Neural progenitor cell (in vitro differentiated cells): ENCODE results near the gene AUTS2. TPM values are rescaled to one million over a fixed set of nuclear protein-coding genes. Genes with fewer than 3 reads are reported as not detected.
A peak's percentile ranks its signal among the peaks of the same experiment; 100 is the strongest.

Experiments
- DNase-seq: peaks from one replicate; pipeline ENCODE4 v3.0.0-alpha.2; 2016; ENCODE audit warnings: low spot score
- H2AFZ ChIP-seq: fragments of 200-600 bp; sonication (generic); replicated peaks from 2 replicates; pipeline ENCODE4 v1.6.1; 2016; ENCODE audit warnings: antibody characterized with exemption
- H3F3A ChIP-seq: fragments of 200-600 bp; sonication (generic); 2 replicates; pipeline ENCODE4 v1.6.1; 2016; ENCODE audit warnings: antibody characterized with exemption, low read depth
- H3K27ac ChIP-seq: fragments of 200-600 bp; sonication (generic); 2 replicates; pipeline ENCODE4 v1.5.1; 2016; ENCODE audit warnings: mild to moderate bottlenecking
- H3K27me3 ChIP-seq: fragments of 200-600 bp; sonication (generic); 2 replicates; pipeline ENCODE4 v1.6.1; 2016; ENCODE audit warnings: mild to moderate bottlenecking, moderate library complexity
- H3K36me3 ChIP-seq: fragments of 200-600 bp; sonication (generic); 2 replicates; pipeline ENCODE4 v1.5.1; 2016
- H3K4me1 ChIP-seq: fragments of 200-600 bp; sonication (generic); 2 replicates; pipeline ENCODE4 v1.6.1; 2016; ENCODE audit warnings: mixed run types
- H3K4me2 ChIP-seq: fragments of 200-600 bp; sonication (generic); 2 replicates; pipeline ENCODE4 v1.6.1; 2016
- H3K4me3 ChIP-seq: fragments of 200-600 bp; sonication (generic); 2 replicates; pipeline ENCODE4 v1.5.1; 2016
- H3K79me2 ChIP-seq: fragments of 200-600 bp; sonication (generic); 2 replicates; pipeline ENCODE4 v1.6.1; 2016; ENCODE audit warnings: low read depth
- H3K9ac ChIP-seq: fragments of 200-600 bp; sonication (generic); 2 replicates; pipeline ENCODE4 v1.6.1; 2016
- H3K9me3 ChIP-seq: fragments of 200-600 bp; sonication (generic); 2 replicates; pipeline ENCODE4 v1.5.1; 2016; ENCODE audit warnings: low read depth
- H4K20me1 ChIP-seq: fragments of 200-600 bp; sonication (generic); 2 replicates; pipeline ENCODE4 v1.6.1; 2016; ENCODE audit warnings: low read depth
- H3K27ac Mint-ChIP-seq: 3 replicates; pipeline ENCODE4 v1.8.0; 2021; ENCODE audit warnings: mixed read lengths
- H3K27me3 Mint-ChIP-seq: 2 replicates; pipeline ENCODE4 v1.8.0; 2022; ENCODE audit warnings: low read depth, mild to moderate bottlenecking, inconsistent platforms, moderate library complexity, mixed read lengths; ENCODE audit not compliant: insufficient read depth
- H3K36me3 Mint-ChIP-seq: 3 replicates; pipeline ENCODE4 v1.8.0; 2021; ENCODE audit warnings: mixed read lengths
- H3K4me1 Mint-ChIP-seq: 3 replicates; pipeline ENCODE4 v1.8.0; 2021; ENCODE audit warnings: mixed read lengths
- H3K4me3 Mint-ChIP-seq: 3 replicates; pipeline ENCODE4 v1.8.0; 2021; ENCODE audit warnings: mild to moderate bottlenecking, moderate library complexity, mixed read lengths
- H3K9me3 Mint-ChIP-seq: 3 replicates; pipeline ENCODE4 v1.8.0; 2020; ENCODE audit warnings: mixed read lengths
- CTCF ChIP-seq: fragments of 200-600 bp; sonication (generic); IDR thresholded peaks from 2 replicates; pipeline ENCODE4 v1.5.1; 2017; ENCODE audit warnings: antibody characterized with exemption, mild to moderate bottlenecking
- EZH2 ChIP-seq: fragments of 200-600 bp; sonication (generic); IDR thresholded peaks from 2 replicates; pipeline ENCODE4 v1.6.1; 2017; ENCODE audit warnings: antibody characterized with exemption, mild to moderate bottlenecking, moderate library complexity
- EZH2phosphoT487 ChIP-seq: fragments of 200-600 bp; sonication (generic); IDR thresholded peaks from 2 replicates; pipeline ENCODE4 v1.6.1; 2017; ENCODE audit warnings: antibody characterized with exemption
- total RNA-seq: library from RNA; depleted of rRNA; stranded (reverse); fragments of >200 nt; gene quantifications from 2 replicates; pipeline ENCODE4 v1.2.3, GENCODE V29; 2015; ENCODE audit warnings: low replicate concordance

Gene AUTS2
- total RNA-seq, 1 donor from 2014 or later: 50.0 TPM

GRCh38 chr7:69817121-69817520, 218.8 kb downstream of the AUTS2 start:
- Mint-ChIP-seq H3K4me3 (no peak overlapping the region), H3K36me3 (no peaks in the 10 kb centered on the region), H3K27me3 (peaks cover 5% of the 10 kb centered on the region), H3K27ac (no peak overlapping the region), H3K9me3 (no peaks in the 10 kb centered on the region), H3K4me1 (peaks cover 71% of the 10 kb centered on the region)
- no peak overlapping the region for H2AFZ ChIP-seq
- H3K27ac ChIP-seq: no peak overlapping the region
- peaks cover 19% of the 10 kb centered on the region for H3K27me3 ChIP-seq
- no peak overlapping the region for H3K4me2 ChIP-seq
- H3K36me3 ChIP-seq: no peaks in the 10 kb centered on the region
- H3K9me3 ChIP-seq: no peaks in the 10 kb centered on the region
- no peak for TF ChIP-seq EZH2
- TF ChIP-seq EZH2phosphoT487: no peak
- TF ChIP-seq CTCF: no peak
- H3F3A ChIP-seq: peaks cover 4% of the 10 kb centered on the region
- peaks cover 26% of the 10 kb centered on the region for H3K4me1 ChIP-seq
- no peak for DNase-seq
- H3K4me3 ChIP-seq: no peak overlapping the region
- H4K20me1 ChIP-seq: peaks cover 86% of the 10 kb centered on the region
- no peak overlapping the region for H3K9ac ChIP-seq
- no peaks in the 10 kb centered on the region for H3K79me2 ChIP-seq

DNA sequence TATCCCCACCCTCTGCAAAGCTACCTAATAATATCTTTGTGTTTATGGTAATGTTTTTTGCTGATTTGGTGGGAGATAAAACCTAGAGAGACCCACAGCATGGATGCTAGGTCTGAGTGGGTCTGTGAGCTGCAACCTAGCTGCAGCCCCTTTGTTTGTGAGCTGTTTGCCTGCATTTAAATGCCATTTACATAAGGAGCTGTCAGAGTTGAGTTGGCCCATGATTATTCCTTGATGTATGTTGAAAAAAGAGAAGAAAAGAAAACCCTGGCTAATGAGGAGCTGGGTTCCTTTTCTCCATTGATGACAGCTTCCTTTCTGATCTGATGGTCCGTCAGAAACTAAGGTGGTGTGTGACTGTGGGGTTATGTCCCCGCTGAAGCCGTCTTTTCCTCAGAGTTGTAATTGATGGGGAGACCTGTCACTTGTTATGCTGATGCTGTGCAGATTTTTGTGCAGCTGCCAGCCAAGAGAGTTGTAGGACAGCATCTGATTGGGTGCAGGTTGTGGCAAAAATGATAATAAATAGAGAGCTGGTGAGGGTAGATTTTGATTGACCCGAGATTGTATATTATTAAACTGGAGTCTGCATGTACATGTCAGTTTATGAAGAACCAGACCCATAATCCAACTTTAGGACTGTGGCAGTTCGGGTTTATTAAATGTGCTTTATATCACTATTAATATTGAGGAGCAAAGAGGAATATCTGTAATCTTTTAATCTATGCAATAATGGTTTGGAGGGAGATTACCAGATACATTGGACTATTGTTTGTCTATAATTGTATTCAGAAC, 219.8 kb downstream of the AUTS2 start:
- no peak overlapping the region for H3K4me3 Mint-ChIP-seq
- peaks cover 2% of the 10 kb centered on the region for H3K36me3 Mint-ChIP-seq
- H3K27me3 Mint-ChIP-seq: peaks cover 5% of the 10 kb centered on the region
- Histone ChIP-seq H3K4me3 (no peak overlapping the region), H3F3A (peaks cover 4% of the 10 kb centered on the region), H3K79me2 (no peaks in the 10 kb centered on the region), H3K27me3 (peaks cover 19% of the 10 kb centered on the region), H3K9ac (no peak overlapping the region), H3K9me3 (no peaks in the 10 kb centered on the region), H3K36me3 (no peaks in the 10 kb centered on the region), H3K4me2 (no peak overlapping the region), H3K4me1 (peaks cover 30% of the 10 kb centered on the region), H4K20me1 (peaks cover 79% of the 10 kb centered on the region), H3K27ac (no peak overlapping the region), H2AFZ (no peak overlapping the region)
- TF ChIP-seq EZH2phosphoT487: no peak
- TF ChIP-seq CTCF: no peak
- no peak for TF ChIP-seq EZH2
- no peaks in the 10 kb centered on the region for H3K9me3 Mint-ChIP-seq
- DNase-seq: no peak
- no peak overlapping the region for H3K27ac Mint-ChIP-seq
- peaks cover 67% of the 10 kb centered on the region for H3K4me1 Mint-ChIP-seq

DNA sequence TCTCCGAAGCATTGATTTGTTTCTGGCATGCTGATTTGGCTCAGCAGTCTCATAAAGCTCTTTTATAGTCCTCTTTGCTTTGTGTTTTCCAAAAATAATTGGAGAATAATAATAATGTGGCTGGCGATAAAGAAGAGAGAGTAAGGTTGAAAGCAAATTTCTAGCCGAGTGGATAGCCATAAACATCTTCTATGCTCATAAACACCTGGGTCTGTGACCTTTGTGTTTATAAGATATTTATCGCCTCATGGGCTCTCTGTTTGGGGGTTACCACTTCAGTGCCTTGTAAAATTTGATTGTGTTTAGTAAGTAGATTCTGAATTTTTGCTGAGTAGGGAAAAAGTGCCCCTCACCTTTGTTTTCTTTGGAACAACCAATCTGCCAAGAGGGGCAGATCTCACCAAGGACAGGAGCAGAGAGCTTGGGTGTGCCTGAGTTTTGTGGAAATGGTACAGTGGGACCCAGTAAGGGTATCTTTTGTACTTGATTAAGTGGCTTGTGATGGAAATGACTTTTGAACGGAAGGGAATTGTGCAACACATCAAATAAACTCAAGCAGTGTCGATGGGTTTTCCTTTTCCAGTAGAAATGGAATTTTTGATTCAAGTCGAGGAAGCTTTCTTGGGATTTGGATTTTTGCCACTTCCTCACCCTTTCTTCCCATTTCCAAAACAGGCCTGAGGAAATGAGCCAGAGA, 220.5 kb downstream of the AUTS2 start:
- Histone ChIP-seq H3F3A (peaks cover 4% of the 10 kb centered on the region), H3K79me2 (no peaks in the 10 kb centered on the region), H3K9ac (no peak overlapping the region), H3K4me2 (peak overlapping the region; percentile 0), H3K4me3 (no peak overlapping the region), H2AFZ (no peak overlapping the region), H3K4me1 (peaks cover 35% of the 10 kb centered on the region), H4K20me1 (peaks cover 71% of the 10 kb centered on the region), H3K27ac (no peak overlapping the region), H3K27me3 (peaks cover 19% of the 10 kb centered on the region), H3K9me3 (no peaks in the 10 kb centered on the region), H3K36me3 (no peaks in the 10 kb centered on the region)
- Mint-ChIP-seq H3K9me3 (no peaks in the 10 kb centered on the region), H3K27me3 (peaks cover 5% of the 10 kb centered on the region), H3K4me3 (no peak overlapping the region), H3K36me3 (peaks cover 2% of the 10 kb centered on the region), H3K4me1 (peaks cover 68% of the 10 kb centered on the region), H3K27ac (no peak overlapping the region)
- DNase-seq: no peak
- TF ChIP-seq CTCF (no peak), EZH2 (no peak)
